Stimulated activated naive B cell treated with anti-CD40 and anti-IgM and Interleukin-4, amounts not matched to agents 10 μg/mL and 1 μg/mL and 100 μg/mL, for 72 hours (primary cell): ENCODE measurements around the gene C4orf50.

ENCODE experiments used
- ATAC-seq, 2 donors: fragments of 150-1000 bp; cut with Tn5 transposase; replicated peaks; 2 replicates each; pipeline ENCODE4 v1.10.0; 2021; ENCODE audit warnings: moderate library complexity in 1 of 2
- DNase-seq: peaks from one replicate; pipeline ENCODE4 v3.0.0; 2021
- H3K27ac Mint-ChIP-seq: one replicate; pipeline ENCODE4 v1.8.0; 2022; ENCODE audit warnings: mild to moderate bottlenecking, mixed read lengths
- H3K27me3 Mint-ChIP-seq, 2 donors: one replicate each; pipeline ENCODE4 v1.8.0; 2022; ENCODE audit warnings: mixed read lengths in 2 of 2
- H3K36me3 Mint-ChIP-seq, 2 donors: one replicate each; pipeline ENCODE4 v1.8.0; 2022; ENCODE audit warnings: mixed read lengths in 2 of 2, mild to moderate bottlenecking in 1 of 2
- H3K4me1 Mint-ChIP-seq, 2 donors: one replicate each; pipeline ENCODE4 v1.8.0; 2022; ENCODE audit warnings: mixed read lengths in 2 of 2, mild to moderate bottlenecking in 1 of 2
- H3K4me3 Mint-ChIP-seq, 2 donors: one replicate each; pipeline ENCODE4 v1.8.0; 2022; ENCODE audit warnings: mild to moderate bottlenecking in 2 of 2, mixed read lengths in 2 of 2, moderate library complexity in 1 of 2
- H3K9me3 Mint-ChIP-seq, 2 donors: one replicate each; pipeline ENCODE4 v1.8.0; 2022; ENCODE audit warnings: mixed read lengths in 2 of 2, mild to moderate bottlenecking in 1 of 2

The C4orf50 gene

GRCh38 chr4:6018331-6018730, at the start of gene C4orf50:
Gene C4orf50 (minus strand): TSS chr4:6018431.
- Mint-ChIP-seq H3K36me3 (no peaks in the 10 kb centered on the region), H3K9me3 (no peaks in the 10 kb centered on the region), H3K4me1 (no peaks in the 10 kb centered on the region), H3K27ac (no peak within 1 kb of the TSS), H3K4me3 (no peak within 1 kb of the TSS), H3K27me3 (peaks cover 13 to 18% of the 10 kb centered on the region in 2 donors)
- ATAC-seq: no peak
- no peak for DNase-seq

- Mint-ChIP-seq H3K36me3 (no peaks in the 10 kb centered on the region), H3K4me1 (no peaks in the 10 kb centered on the region), H3K27me3 (peaks cover 6 to 18% of the 10 kb centered on the region in 2 donors), H3K9me3 (no peaks in the 10 kb centered on the region), H3K27ac (no peak overlapping the region), H3K4me3 (no peak overlapping the region)
- no peak for DNase-seq
- no peak for ATAC-seq
Measured at GRCh38 chr4:6065934-6066590, 47.8 kb upstream of the C4orf50 start.

GRCh38 chr4:6065166-6065565, 46.9 kb upstream of the C4orf50 start:
- DNase-seq (no peak), ATAC-seq (no peak)
- Mint-ChIP-seq H3K4me3 (no peak overlapping the region), H3K27ac (no peak overlapping the region), H3K27me3 (peaks cover 6 to 18% of the 10 kb centered on the region in 2 donors), H3K4me1 (no peaks in the 10 kb centered on the region), H3K9me3 (peaks cover 2 to 3% of the 10 kb centered on the region in 2 donors), H3K36me3 (no peaks in the 10 kb centered on the region)

GRCh38 chr4:6064383-6064782, 46.2 kb upstream of the C4orf50 start:
- H3K9me3 Mint-ChIP-seq: peaks cover 2 to 4% of the 10 kb centered on the region in 2 donors
- H3K4me3 Mint-ChIP-seq: no peak overlapping the region
- H3K27me3 Mint-ChIP-seq: peaks cover 6 to 12% of the 10 kb centered on the region in 2 donors

GRCh38 chr4:6063684-6064083, 45.5 kb upstream of the C4orf50 start:
- H3K27me3 Mint-ChIP-seq: peaks cover 6 to 10% of the 10 kb centered on the region in 2 donors
- no peaks in the 10 kb centered on the region for H3K4me1 Mint-ChIP-seq
- DNase-seq (no peak), ATAC-seq (no peak)
- no peak overlapping the region for H3K4me3 Mint-ChIP-seq
- H3K9me3 Mint-ChIP-seq: peaks cover 4% of the 10 kb centered on the region in 2 donors
- H3K27ac Mint-ChIP-seq: no peak overlapping the region
- no peaks in the 10 kb centered on the region for H3K36me3 Mint-ChIP-seq

More at GRCh38 chr4:6064383-6064782, 46.2 kb upstream of the C4orf50 start:
- Mint-ChIP-seq H3K4me1 (no peaks in the 10 kb centered on the region), H3K27ac (no peak overlapping the region), H3K36me3 (no peaks in the 10 kb centered on the region)
- ATAC-seq: no peak
- DNase-seq: no peak

- H3K4me3 Mint-ChIP-seq: no peak overlapping the region
- H3K36me3 Mint-ChIP-seq: no peaks in the 10 kb centered on the region
- H3K27me3 Mint-ChIP-seq: no peaks in the 10 kb centered on the region
- peaks cover 5 to 7% of the 10 kb centered on the region in 2 donors for H3K9me3 Mint-ChIP-seq
- ATAC-seq (no peak), DNase-seq (no peak)
- no peak overlapping the region for H3K27ac Mint-ChIP-seq
- no peaks in the 10 kb centered on the region for H3K4me1 Mint-ChIP-seq
Measured at GRCh38 chr4:6062133-6062532, 43.9 kb upstream of the C4orf50 start.

GRCh38 chr4:6059375-6059805, 41.2 kb upstream of the C4orf50 start:
- Mint-ChIP-seq H3K36me3 (no peaks in the 10 kb centered on the region), H3K27me3 (no peaks in the 10 kb centered on the region), H3K4me3 (no peak overlapping the region), H3K4me1 (no peaks in the 10 kb centered on the region), H3K27ac (no peak overlapping the region), H3K9me3 (peaks cover 9% of the 10 kb centered on the region in 2 donors)
- DNase-seq: no peak
- no peak for ATAC-seq

GRCh38 chr4:6058531-6059374, 40.5 kb upstream of the C4orf50 start:
- no peak overlapping the region for H3K27ac Mint-ChIP-seq
- no peaks in the 10 kb centered on the region for H3K4me1 Mint-ChIP-seq
- no peaks in the 10 kb centered on the region for H3K27me3 Mint-ChIP-seq
- no peak overlapping the region for H3K4me3 Mint-ChIP-seq
- no peaks in the 10 kb centered on the region for H3K36me3 Mint-ChIP-seq
- ATAC-seq (no peak), DNase-seq (no peak)
- H3K9me3 Mint-ChIP-seq: peaks cover 9% of the 10 kb centered on the region in 2 donors

GRCh38 chr4:6056976-6057766, 38.9 kb upstream of the C4orf50 start:
- peaks cover 9% of the 10 kb centered on the region in 2 donors for H3K9me3 Mint-ChIP-seq
- DNase-seq: no peak
- ATAC-seq: no peak
- H3K27me3 Mint-ChIP-seq: peaks cover 0 to 3% of the 10 kb centered on the region in 2 donors
- H3K4me3 Mint-ChIP-seq: no peak overlapping the region
- H3K4me1 Mint-ChIP-seq: no peaks in the 10 kb centered on the region
- H3K27ac Mint-ChIP-seq: no peak overlapping the region
- H3K36me3 Mint-ChIP-seq: no peaks in the 10 kb centered on the region

- H3K27ac Mint-ChIP-seq: no peak overlapping the region
- H3K27me3 Mint-ChIP-seq: peaks cover 3 to 5% of the 10 kb centered on the region in 2 donors
- H3K4me1 Mint-ChIP-seq: no peaks in the 10 kb centered on the region
- DNase-seq: no peak
- H3K4me3 Mint-ChIP-seq: no peak overlapping the region
- no peak for ATAC-seq
- peaks cover 8 to 9% of the 10 kb centered on the region in 2 donors for H3K9me3 Mint-ChIP-seq
- H3K36me3 Mint-ChIP-seq: no peaks in the 10 kb centered on the region
Measured at GRCh38 chr4:6055436-6055835, 37.2 kb upstream of the C4orf50 start.

GRCh38 chr4:6055030-6055429, 36.8 kb upstream of the C4orf50 start:
- Mint-ChIP-seq H3K9me3 (peaks cover 4 to 6% of the 10 kb centered on the region in 2 donors), H3K27ac (no peak overlapping the region), H3K4me1 (no peaks in the 10 kb centered on the region), H3K27me3 (peaks cover 3 to 5% of the 10 kb centered on the region in 2 donors), H3K4me3 (no peak overlapping the region), H3K36me3 (no peaks in the 10 kb centered on the region)
- ATAC-seq: no peak
- DNase-seq: no peak

GRCh38 chr4:6054162-6054922, 36.1 kb upstream of the C4orf50 start:
- H3K27ac Mint-ChIP-seq: no peak overlapping the region
- no peak overlapping the region for H3K4me3 Mint-ChIP-seq
- peaks cover 4 to 6% of the 10 kb centered on the region in 2 donors for H3K9me3 Mint-ChIP-seq
- DNase-seq (no peak), ATAC-seq (no peak)
- H3K27me3 Mint-ChIP-seq: peaks cover 3 to 5% of the 10 kb centered on the region in 2 donors
- no peaks in the 10 kb centered on the region for H3K4me1 Mint-ChIP-seq
- H3K36me3 Mint-ChIP-seq: no peaks in the 10 kb centered on the region

- Mint-ChIP-seq H3K4me3 (no peak overlapping the region), H3K27me3 (peaks cover 3 to 5% of the 10 kb centered on the region in 2 donors), H3K9me3 (peaks cover 2 to 4% of the 10 kb centered on the region in 2 donors), H3K27ac (no peak overlapping the region), H3K36me3 (no peaks in the 10 kb centered on the region), H3K4me1 (no peaks in the 10 kb centered on the region)
- ATAC-seq (no peak), DNase-seq (no peak)
Measured at GRCh38 chr4:6052679-6053078, 34.4 kb upstream of the C4orf50 start.

- Mint-ChIP-seq H3K4me3 (no peak overlapping the region), H3K27me3 (peaks cover 3 to 12% of the 10 kb centered on the region in 2 donors), H3K27ac (no peak overlapping the region), H3K4me1 (no peaks in the 10 kb centered on the region), H3K36me3 (no peaks in the 10 kb centered on the region), H3K9me3 (no peaks in the 10 kb centered on the region)
- DNase-seq (no peak), ATAC-seq (no peak)
Measured at GRCh38 chr4:6050551-6050950, 32.3 kb upstream of the C4orf50 start.
